Measurements from ENCODE around the gene DDX27.

GRCh38 chr20:49252556-49253350 lies 33.5 kb downstream of the DDX27 start:
- TF ChIP-seq ARNT (IDR thresholded peaks at IDR 0.05): no peak
- TF ChIP-seq L3MBTL2 (conservative IDR thresholded peaks at IDR 0.05): no peak
- no peak for TF ChIP-seq ELF4 (IDR thresholded peaks at IDR 0.05)
- TF ChIP-seq SUZ12 (IDR thresholded peaks at IDR 0.05): no peak
